HL-60 (cell line): ENCODE results near the gene NPY2R.

Experiments
- CTCF ChIP-seq: IDR thresholded peaks from one replicate; pipeline ENCODE4 v1.5.1; 2011; ENCODE audit warnings: low read length, control low read depth, inconsistent platforms; ENCODE audit not compliant: insufficient read depth
- GABPA ChIP-seq: IDR thresholded peaks from 2 replicates; pipeline ENCODE4 v1.6.1; 2012; ENCODE audit warnings: low read depth
- POLR2AphosphoS5 ChIP-seq: IDR thresholded peaks from 2 replicates; pipeline ENCODE4 v1.6.1; 2012; ENCODE audit warnings: low read depth
- REST ChIP-seq: IDR thresholded peaks from 2 replicates; pipeline ENCODE4 v1.6.1; 2012; ENCODE audit warnings: low read depth; ENCODE audit not compliant: insufficient replicate concordance
- SPI1 ChIP-seq: IDR thresholded peaks from 2 replicates; pipeline ENCODE4 v1.6.1; 2012; ENCODE audit warnings: low read depth, mild to moderate bottlenecking, borderline replicate concordance

GRCh38 chr4:155252327-155252726, 43.9 kb downstream of the NPY2R start:
- TF ChIP-seq CTCF (no peak), POLR2AphosphoS5 (no peak), GABPA (no peak), SPI1 (no peak), REST (no peak)
